NCI-H526 treated with DMSO at 0.1 percent for 48 hours (cell line): Measurements from ENCODE around the gene NTN3.

Source experiments
- DNase-seq: peaks from one replicate; lab custom pipeline; 2025; lab: John Stamatoyannopoulos, UW

The NTN3 gene

DNA sequence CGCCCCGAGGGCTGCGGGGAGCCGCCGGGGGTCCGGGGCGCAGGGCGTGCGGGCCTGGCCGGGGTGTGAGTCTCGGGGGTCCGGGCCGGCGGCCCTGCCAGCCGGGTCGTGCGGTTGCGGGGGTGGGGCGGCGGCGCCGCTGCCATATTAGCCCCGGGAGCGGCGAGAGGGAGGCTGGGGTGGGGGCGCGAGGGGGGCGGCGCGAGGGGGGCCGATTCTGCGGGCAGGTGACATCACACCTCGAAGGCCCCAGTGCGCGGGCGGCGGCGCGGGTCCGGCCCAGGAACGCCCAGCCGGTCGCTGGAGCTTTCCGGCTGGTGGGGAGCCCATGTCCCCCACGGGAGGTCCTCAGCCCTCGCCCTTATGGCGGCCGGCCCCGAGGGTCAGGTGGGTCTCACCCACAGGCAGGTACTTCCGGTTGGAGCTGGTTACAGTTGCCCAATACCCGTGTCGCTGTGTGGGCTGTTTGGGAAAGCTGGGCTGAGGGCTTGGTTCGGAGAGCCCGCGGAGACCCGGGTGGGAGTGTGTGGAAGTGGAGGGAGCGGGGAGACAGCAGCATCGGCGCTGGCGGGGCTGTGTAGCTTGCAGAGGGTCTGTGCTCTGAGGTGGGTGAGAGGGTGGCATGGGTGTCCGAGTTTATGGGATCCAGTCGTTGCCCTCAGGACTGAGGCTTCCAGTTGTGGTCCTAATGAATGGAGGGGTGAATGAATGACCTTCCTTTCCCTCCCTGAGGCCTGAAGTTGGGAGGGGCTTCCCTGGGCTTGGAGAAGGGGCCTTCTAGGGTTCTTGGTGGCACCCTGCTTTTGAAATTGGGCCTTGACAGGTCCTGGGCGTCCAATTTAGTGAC, 43.5 kb downstream of the NTN3 start:
- no peak for DNase-seq

DNA sequence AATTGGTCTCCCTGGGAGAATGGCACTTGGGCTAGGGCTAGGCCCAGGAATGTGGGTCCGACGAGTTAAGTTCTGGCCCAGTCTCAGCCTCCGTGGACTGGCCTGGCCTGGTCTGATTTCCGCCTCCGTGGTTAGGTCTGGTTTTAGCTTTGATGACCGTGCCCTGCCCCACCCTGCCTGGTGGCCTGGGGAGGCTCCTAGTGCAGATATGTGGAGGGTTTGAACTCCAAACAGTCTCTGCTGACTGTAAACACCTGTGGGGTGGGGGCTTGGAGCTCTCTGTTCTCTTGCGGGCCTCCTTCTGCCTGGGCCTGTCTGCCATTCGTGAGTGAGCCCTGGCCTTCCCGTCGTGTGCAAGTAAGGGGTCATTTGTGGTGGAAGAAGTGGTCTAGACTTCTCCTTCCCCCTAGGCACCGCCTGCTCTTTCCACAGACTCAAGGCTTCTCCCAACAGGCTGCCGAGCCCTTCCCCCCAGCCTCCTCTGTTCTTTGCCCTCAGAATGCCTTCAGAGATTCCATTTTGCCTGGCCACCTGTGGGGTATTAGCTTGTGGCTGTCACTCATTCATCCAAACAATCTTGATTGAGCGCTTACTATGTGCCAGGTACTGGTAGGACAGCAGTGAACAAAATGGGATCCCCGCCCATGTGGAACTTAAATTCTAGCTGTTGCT, 44.2 kb downstream of the NTN3 start:
- no peak for DNase-seq

DNA sequence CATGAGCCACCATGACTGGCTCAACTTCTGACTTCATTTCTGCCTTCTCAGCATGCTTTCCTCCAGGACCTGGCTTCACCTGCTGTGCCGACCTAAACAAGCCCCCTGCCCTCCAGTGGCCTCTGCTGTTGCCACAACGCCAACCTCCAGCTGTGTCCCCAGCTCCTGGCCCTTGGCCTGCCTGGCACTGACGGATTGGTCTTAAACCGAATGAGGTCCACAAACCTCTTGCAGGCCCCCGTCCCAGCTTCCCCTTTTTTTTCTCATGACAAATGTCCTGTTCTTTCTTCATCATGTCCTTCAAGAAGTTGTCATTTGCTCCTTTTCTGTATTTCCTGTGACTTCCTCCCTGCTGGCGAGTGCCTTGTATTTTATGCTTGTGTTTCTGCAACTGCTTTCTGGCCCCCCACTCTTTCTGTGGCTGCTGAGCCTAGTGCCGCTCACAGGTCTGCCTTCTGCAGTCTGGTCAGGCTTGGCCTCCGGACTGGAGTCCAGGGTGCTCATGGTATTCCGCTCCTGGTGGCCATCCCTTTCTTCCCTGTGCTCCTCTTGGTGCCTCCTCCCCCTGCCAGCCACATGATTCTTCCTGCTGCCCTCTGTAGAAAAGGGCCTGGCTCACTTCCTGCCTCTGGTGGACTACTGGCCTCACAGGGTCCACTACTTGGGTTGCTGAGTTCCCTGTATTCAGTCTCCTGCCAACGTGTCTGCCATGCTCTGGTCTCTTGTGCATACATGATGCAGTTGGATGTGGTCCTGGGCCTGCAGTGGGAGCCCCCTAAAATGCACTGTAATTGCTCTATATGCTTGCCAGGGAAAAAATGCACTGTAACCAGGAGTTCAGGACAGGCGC, 45.5 kb downstream of the NTN3 start:
- DNase-seq: no peak

DNA sequence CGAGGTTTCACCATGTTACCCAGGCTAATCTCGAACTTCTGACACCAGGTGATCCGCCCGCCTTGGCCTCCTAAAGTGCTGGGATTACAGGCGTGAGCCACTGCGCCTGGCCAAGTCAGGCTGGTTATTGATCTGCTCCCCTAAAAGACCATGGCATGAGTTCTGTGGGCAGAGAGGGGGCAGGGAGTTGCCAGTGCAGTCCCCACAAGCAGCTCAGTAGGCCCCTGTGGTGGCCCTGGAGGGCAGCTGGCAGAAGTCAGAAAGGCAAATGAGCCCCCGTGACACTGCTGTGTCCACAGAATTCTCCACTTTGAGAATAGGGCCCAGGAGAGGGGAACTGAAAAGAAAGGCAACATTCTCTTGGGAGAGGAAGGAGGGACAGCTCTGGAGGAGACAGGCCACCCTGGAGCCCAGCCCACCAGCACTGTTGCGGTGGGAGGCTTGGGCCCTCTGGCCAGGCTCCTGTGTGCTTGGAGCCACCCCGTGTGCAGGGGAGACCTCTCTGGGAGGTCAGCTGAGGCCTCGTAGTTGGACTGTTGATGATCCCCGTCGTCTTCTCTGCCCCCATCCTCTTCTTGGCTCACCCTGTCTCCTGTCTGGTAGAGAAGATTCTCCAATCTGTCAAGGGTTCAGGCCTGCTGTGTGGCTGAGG, 47.0 kb downstream of the NTN3 start:
- DNase-seq: no peak

- DNase-seq: no peak
Observed at GRCh38 chr16:2518823-2519710, 48.0 kb downstream of the NTN3 start.

- no peak for DNase-seq
Observed at GRCh38 chr16:2519711-2520080, 48.6 kb downstream of the NTN3 start.

- peak; percentile 26 for DNase-seq
Observed at GRCh38 chr16:2520097-2520783, 49.1 kb downstream of the NTN3 start, which contains the start of gene AMDHD2. Gene AMDHD2 (plus strand): TSS chr16:2520371. CDS start chr16:2520459, 88 bp downstream.

- DNase-seq: no peak
Observed at GRCh38 chr16:2520784-2521531, 49.9 kb downstream of the NTN3 start.
